HG03558 (cell line): ENCODE data around the gene PPDPF.
"Not testable (repeated sequence)": the region's sequence is repeated elsewhere in the genome, so short reads cannot be mapped to it uniquely, and the experiment has no call there.

Source experiments
- ATAC-seq: cut with Tn5 transposase; IDR thresholded peaks from one replicate; pipeline ENCODE4 v1.9.1; 2021; ENCODE audit warnings: moderate number of reproducible peaks; ENCODE audit not compliant: unreplicated experiment; ENCODE audit errors: extremely low read depth

PPDPF gene

DNA sequence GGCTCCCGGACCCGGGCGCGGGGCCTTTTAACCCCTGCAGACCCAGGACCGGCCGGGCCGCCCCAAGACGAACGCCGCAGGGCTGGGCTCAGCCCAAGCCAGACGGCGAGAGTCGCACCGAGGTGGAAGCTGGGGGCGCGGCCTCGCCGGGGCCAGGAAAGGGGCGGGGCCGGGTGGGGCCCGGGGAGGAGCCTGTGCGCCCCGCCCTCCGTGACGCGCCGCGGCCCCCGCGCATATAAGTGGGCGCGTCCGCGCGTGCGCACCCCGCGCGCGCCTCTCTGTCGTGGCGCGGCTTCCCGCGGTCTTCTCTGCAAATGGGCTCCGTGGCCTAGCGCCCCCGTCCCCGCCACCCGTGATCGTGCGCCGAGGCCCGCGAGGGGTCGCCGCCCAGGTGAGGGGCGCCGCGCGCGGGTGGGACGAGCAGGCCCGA lies at the start of gene PPDPF:
PPDPF (plus strand) TSS at position 262 of the 430 bp plus-strand sequence. CDS start 544 bp downstream, outside the sequence.
- ATAC-seq, result no peak

DNA sequence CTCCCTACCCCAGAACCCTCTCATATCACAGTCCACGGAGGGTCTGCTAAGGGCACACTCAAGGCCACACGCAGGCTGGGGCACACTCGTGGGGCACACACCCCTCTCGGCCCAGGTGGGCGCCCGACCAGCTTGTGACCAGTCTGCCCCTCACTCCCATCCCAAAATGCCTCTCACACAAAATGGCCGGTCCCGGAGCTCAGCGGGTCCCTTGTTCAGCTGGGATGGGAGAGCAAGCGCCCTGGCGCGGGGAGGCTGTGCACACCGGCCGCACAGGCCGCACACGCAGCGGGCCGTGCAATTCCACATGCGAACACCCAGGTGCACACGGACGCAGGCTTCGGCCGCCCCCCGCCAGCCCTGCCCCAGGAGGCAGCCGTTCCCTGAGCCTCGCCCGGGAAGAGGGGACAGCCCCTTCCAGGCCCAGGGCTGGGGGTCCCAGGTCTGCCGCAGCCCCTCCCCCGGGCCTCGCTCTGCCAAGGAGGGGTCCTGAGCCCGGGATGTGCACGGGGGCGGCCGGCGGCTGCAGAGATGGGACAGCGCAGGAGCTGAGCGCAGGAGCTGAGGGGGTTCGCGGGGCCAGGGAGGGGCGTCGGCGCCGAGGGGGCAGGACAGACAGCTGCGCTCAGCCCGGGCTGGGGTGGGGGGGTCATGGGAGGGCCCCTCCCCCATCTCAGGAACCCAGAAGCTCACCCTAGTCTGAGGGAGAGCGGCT lies 49.4 kb upstream of the PPDPF start:
- ATAC-seq, result no peak

GRCh38 chr20:63471717-63471980 lies 48.9 kb upstream of the PPDPF start:
- ATAC-seq, result no peak

- no peak for ATAC-seq
These were observed 48.4 kb upstream of the PPDPF start, which contains the start of gene KCNQ2 for GRCh38 chr20:63471981-63472831. Gene KCNQ2 (minus strand): TSS chr20:63472655. CDS start chr20:63472463, 192 bp downstream.

DNA sequence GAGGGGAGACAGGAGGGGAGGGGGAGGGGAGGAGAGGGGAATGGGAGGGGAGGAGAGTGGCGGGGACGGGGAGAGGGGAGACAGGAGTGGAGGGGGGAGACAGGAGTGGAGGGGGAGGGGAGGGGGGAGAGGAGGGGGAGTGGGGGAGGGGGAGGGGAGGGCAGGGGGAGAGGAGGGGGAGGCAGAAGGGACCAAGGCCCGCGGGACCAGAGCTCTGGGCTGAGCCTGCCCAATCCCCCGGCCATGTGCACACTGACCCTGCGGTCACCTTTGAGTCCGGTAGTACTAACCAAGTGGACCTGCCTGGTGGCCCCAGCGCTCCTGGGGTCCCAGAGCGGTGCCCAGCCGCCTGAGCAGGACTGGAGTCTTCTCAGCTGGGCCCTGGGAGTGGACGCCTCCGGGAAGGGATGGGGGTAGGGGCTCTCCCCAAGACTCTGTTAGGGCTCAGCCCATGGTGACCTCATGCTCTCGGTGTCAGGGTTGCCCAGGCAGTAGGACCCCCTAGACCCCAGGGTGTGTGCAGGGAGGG lies 47.6 kb upstream of the PPDPF start:
- no peak for ATAC-seq

GRCh38 chr20:63473555-63474449 lies 46.8 kb upstream of the PPDPF start:
- ATAC-seq, result no peak

DNA sequence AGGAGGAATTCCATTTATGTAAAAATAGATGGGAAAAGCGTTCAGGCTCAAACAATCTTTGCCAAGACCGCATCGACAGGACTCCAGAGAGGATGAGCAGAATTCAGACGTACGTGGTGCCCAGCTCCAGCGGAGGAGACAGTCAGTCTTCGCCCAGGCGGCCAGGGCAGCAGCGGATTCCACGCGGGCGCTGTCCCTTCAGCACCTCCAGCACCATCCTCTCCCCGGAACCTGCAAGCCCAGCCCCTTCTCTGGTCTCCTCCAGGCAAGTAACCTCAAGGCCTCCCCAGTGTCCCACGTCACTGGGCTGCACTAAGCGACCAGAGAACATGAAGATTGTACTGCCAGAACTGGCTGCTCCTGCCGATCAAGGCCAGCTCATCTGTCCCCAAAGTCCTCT lies 45.4 kb upstream of the PPDPF start:
- ATAC-seq, result no peak

- ATAC-seq, result no peak
These were observed 43.4 kb upstream of the PPDPF start for GRCh38 chr20:63477061-63477616.

DNA sequence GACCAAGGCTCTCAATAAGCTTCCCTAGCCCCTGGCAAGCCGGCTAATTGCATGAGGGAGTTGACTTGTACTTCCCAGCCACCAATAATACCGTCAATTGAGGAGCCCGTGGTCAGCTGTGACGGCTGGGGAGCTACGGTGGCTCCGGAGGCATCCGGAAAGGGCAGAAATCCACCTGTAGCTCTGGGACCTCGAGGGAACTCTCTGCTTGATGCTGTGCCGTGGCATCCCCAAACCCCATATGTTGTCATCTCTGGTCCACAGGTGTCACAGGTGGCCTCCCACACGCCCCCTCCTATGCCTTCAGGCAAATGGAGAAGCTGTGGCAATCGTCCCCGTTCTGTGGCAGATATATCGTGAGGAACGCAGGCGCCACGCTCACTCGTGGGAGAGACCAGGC lies 42.6 kb upstream of the PPDPF start:
- ATAC-seq, result no peak

- no peak for ATAC-seq
These were observed 41.9 kb upstream of the PPDPF start for GRCh38 chr20:63478346-63479302.

- ATAC-seq, result not testable (repeated sequence)
These were observed 40.7 kb upstream of the PPDPF start for GRCh38 chr20:63479695-63480419.

DNA sequence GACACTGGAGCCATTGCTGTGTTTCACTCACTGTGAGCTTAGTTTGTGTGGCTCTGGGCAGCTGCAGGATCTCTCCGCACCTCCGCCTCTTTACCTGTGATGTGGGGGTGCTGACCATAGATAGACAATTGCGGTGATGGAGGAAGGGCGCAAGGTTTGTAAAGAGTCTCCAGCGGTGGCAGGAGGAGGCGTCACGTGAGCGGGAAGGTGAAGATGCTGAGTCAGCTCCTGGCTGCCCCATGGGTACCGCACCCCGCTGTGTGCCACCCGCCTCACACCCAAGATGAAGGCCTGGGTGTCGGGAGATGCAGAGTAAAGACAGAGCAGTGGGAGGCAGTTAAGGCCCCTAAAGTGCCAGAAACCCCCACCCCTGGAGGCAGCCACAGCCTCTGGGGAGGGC lies 39.1 kb upstream of the PPDPF start:
- ATAC-seq, result no peak

- no peak for ATAC-seq
These were observed 38.5 kb upstream of the PPDPF start for GRCh38 chr20:63482021-63482587.

DNA sequence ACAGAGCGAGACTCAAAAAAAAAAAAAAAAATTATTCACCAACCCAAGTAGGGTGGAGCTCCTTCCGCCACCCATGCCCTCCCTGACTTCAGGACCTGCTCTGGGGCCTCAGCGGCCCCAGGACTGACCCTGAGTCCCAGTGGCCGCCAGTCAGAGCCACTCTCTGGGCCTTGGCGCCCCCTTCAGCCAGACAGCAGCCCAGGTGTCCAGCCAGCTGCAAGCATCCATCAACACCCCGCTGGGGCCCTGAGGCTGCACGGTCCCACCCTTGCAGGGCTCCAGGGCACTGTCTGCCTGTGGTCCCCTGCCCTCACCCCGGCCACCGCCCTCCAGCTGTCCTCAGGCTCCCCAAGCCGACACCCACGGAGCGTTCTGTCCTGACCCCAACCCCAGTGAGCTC lies 36.7 kb upstream of the PPDPF start:
- no peak for ATAC-seq

GRCh38 chr20:63484236-63484635 lies 36.3 kb upstream of the PPDPF start:
- no peak for ATAC-seq

GRCh38 chr20:63484651-63485403 lies 35.7 kb upstream of the PPDPF start:
- ATAC-seq, result no peak

- no peak for ATAC-seq
These were observed 34.2 kb upstream of the PPDPF start for GRCh38 chr20:63486300-63486855.
